ENCODE results near the gene BCL2L13.

GRCh38 chr22:17601031-17601430 lies 37.5 kb upstream of the BCL2L13 start:
- TF ChIP-seq CTCF (optimal IDR thresholded peaks at IDR 0.05 in 1 of 3, IDR thresholded peaks at IDR 0.05 in 1 of 3, conservative IDR thresholded peaks at IDR 0.05 in 1 of 3; ENCODE audit: extremely low read depth in 1 of 3, insufficient read depth in 2 of 3, low read length in 3 of 3) (no peak), EZH2 (IDR thresholded peaks at IDR 0.05; ENCODE audit: low read length) (no peak)
